Measurements from ENCODE around the gene OCRL.

OCRL gene

GRCh38 chrX:129529685-129530281 lies 10.3 kb upstream of the OCRL start:
- H3K27me3 ChIP-seq (ENCODE audit: insufficient read depth, low read depth, severe bottlenecking), result peaks cover 2% of the 10 kb centered on the region
- no peaks in the 10 kb centered on the region for H3K36me3 ChIP-seq
- no peak overlapping the region for H3K4me3 ChIP-seq (ENCODE audit: low read depth, low read length)
- H3K27ac ChIP-seq, result no peak overlapping the region
- no peak for DNase-seq
- TF ChIP-seq, protein P1, sequence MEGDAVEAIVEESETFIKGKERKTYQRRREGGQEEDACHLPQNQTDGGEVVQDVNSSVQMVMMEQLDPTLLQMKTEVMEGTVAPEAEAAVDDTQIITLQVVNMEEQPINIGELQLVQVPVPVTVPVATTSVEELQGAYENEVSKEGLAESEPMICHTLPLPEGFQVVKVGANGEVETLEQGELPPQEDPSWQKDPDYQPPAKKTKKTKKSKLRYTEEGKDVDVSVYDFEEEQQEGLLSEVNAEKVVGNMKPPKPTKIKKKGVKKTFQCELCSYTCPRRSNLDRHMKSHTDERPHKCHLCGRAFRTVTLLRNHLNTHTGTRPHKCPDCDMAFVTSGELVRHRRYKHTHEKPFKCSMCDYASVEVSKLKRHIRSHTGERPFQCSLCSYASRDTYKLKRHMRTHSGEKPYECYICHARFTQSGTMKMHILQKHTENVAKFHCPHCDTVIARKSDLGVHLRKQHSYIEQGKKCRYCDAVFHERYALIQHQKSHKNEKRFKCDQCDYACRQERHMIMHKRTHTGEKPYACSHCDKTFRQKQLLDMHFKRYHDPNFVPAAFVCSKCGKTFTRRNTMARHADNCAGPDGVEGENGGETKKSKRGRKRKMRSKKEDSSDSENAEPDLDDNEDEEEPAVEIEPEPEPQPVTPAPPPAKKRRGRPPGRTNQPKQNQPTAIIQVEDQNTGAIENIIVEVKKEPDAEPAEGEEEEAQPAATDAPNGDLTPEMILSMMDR (IDR thresholded peaks at IDR 0.05; ENCODE audit: low read depth, low read length), result no peak
- H3K9me3 ChIP-seq (ENCODE audit: severe bottlenecking), result no peaks in the 10 kb centered on the region

GRCh38 chrX:129530410-129530809 lies 9.6 kb upstream of the OCRL start:
- Histone ChIP-seq H3K4me3 (ENCODE audit: low read depth, low read length) (no peak overlapping the region), H3K36me3 (no peaks in the 10 kb centered on the region), H3K9me3 (ENCODE audit: severe bottlenecking) (no peaks in the 10 kb centered on the region), H3K27me3 (ENCODE audit: insufficient read depth, low read depth, severe bottlenecking) (peaks cover 2% of the 10 kb centered on the region), H3K27ac (no peak overlapping the region)
- no peak for DNase-seq
- TF ChIP-seq, protein P1 (IDR thresholded peaks at IDR 0.05; ENCODE audit: low read depth, low read length), result no peak

DNA sequence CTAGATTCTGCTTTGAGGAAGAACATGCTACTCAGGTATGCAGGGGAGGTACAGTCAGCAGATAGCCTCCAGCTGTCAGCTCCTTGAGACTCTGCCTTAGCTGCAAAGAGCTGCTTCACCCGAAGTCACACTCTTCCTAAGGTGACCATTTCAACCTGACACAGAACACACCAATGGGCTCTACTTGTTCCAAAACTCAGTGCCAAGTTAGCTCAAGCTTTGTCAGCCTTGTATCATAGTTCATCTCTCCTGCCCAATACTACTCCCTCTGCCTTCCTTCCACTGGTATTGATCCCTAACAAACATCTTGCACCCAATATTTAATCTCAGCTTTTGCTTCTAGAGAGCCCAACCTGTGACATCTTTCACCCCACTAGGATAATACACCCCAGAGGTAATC lies 8.9 kb upstream of the OCRL start:
- Histone ChIP-seq H3K9me3 (ENCODE audit: severe bottlenecking) (no peaks in the 10 kb centered on the region), H3K27me3 (ENCODE audit: insufficient read depth, low read depth, severe bottlenecking) (peaks cover 2% of the 10 kb centered on the region), H3K27ac (no peak overlapping the region), H3K4me3 (ENCODE audit: low read depth, low read length) (no peak overlapping the region), H3K36me3 (no peaks in the 10 kb centered on the region)
- no peak for DNase-seq
- TF ChIP-seq, protein P1 (IDR thresholded peaks at IDR 0.05; ENCODE audit: low read depth, low read length), result no peak

- Histone ChIP-seq H3K4me3 (ENCODE audit: low read depth, low read length) (no peak overlapping the region), H3K27me3 (ENCODE audit: insufficient read depth, low read depth, severe bottlenecking) (peaks cover 10% of the 10 kb centered on the region), H3K27ac (no peak overlapping the region), H3K36me3 (no peaks in the 10 kb centered on the region), H3K9me3 (ENCODE audit: severe bottlenecking) (no peaks in the 10 kb centered on the region)
- no peak for DNase-seq
- TF ChIP-seq, protein P1 (IDR thresholded peaks at IDR 0.05; ENCODE audit: low read depth, low read length), result no peak
Observed at GRCh38 chrX:129534816-129535578, 5.1 kb upstream of the OCRL start.

- Histone ChIP-seq H3K4me3 (ENCODE audit: low read depth, low read length) (peak overlapping the region; percentile 59), H3K27me3 (ENCODE audit: insufficient read depth, low read depth, severe bottlenecking) (peaks cover 18% of the 10 kb centered on the region), H3K27ac (no peak overlapping the region), H3K36me3 (no peaks in the 10 kb centered on the region), H3K9me3 (ENCODE audit: severe bottlenecking) (no peaks in the 10 kb centered on the region)
- DNase-seq, result peak; percentile 7
- TF ChIP-seq, protein P1 (IDR thresholded peaks at IDR 0.05; ENCODE audit: low read depth, low read length), result no peak
Observed at GRCh38 chrX:129540722-129541184, 694 bp downstream of the OCRL start.
